Measurements from ENCODE around the gene OR8J3. TPM values are rescaled to one million over a fixed set of nuclear protein-coding genes. Genes with fewer than 3 reads are reported as not detected.

The OR8J3 gene
- total RNA-seq, 4 donors from 2014 or later, result not detected

DNA sequence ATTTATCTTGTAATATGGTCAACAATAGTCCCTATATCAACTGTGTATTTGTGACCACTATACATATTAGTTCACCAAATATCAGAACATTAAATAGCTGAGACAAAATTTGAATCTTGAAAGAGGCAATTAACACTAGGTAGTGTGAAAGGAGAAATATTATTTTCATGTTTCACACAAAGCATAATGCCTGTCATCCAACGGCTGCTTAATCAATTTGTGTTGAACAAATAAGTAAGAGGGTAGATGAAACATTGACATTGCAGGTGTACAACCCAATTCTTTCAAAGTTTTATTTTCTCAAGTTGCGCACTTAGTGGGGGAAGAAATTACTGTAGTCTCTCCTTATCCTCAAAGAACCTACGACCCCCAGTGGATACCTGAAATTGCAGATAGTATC is 50.3 kb downstream of the OR8J3 start:
- intact Hi-C loops (cut with DNase I; ENCODE audit: low total_unique reads) (no loop called here), in situ Hi-C loops (cut with MboI; ENCODE audit: low pct_ligation_motif_present in 1 of 4, low pct_unique_long_range_greater_than_20kb in 1 of 4, low sequenced_read_pairs in 3 of 4) (loop anchor here in 1 of 4 donors (10.0 kb wide), 1 partner anchor 55 kb away; no protein-coding TSS in a partner anchor)
- H3K27ac ChIP-seq, result no peak overlapping the region
- no peak for TF ChIP-seq POLR2AphosphoS5 (IDR thresholded peaks at IDR 0.05)
- TF ChIP-seq, protein P1, sequence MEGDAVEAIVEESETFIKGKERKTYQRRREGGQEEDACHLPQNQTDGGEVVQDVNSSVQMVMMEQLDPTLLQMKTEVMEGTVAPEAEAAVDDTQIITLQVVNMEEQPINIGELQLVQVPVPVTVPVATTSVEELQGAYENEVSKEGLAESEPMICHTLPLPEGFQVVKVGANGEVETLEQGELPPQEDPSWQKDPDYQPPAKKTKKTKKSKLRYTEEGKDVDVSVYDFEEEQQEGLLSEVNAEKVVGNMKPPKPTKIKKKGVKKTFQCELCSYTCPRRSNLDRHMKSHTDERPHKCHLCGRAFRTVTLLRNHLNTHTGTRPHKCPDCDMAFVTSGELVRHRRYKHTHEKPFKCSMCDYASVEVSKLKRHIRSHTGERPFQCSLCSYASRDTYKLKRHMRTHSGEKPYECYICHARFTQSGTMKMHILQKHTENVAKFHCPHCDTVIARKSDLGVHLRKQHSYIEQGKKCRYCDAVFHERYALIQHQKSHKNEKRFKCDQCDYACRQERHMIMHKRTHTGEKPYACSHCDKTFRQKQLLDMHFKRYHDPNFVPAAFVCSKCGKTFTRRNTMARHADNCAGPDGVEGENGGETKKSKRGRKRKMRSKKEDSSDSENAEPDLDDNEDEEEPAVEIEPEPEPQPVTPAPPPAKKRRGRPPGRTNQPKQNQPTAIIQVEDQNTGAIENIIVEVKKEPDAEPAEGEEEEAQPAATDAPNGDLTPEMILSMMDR (IDR thresholded peaks at IDR 0.05), result no peak
- TF ChIP-seq POLR2A (IDR thresholded peaks at IDR 0.05), result no peak
- no peak for TF ChIP-seq EP300 (IDR thresholded peaks at IDR 0.05; ENCODE audit: low read depth)
- no peaks in the 10 kb centered on the region for H3K27me3 ChIP-seq
- no peaks in the 10 kb centered on the region for H3K9me3 ChIP-seq
- no peak overlapping the region for H3K4me3 ChIP-seq
- H3K4me1 ChIP-seq, result no peaks in the 10 kb centered on the region
- no peak for DNase-seq
- no peaks in the 10 kb centered on the region for H3K36me3 ChIP-seq
- 43 to 64% methylated on average over 3 of the region's 3 CpGs for WGBS, 2 donors (ENCODE audit: low coverage in 1 of 2)

Small RNAs within 50 kb of the gene (small RNA-seq; reads per million reads assigned to genes)
- 0 reads per million in 4 donors for gene OR8I4P

Other genes starting within 250 kb of the OR8J3 start
- gene OR5W2, start 225.6 kb downstream of the OR8J3 start, total RNA-seq, result not detected
- not detected for gene OR5I1, start 203.8 kb downstream of the OR8J3 start, total RNA-seq
- gene OR10AG1, start 170.3 kb downstream of the OR8J3 start, total RNA-seq, result not detected
- gene OR5F1, start 145.6 kb downstream of the OR8J3 start, total RNA-seq, result not detected
- not detected for gene OR5AS1, start 112.5 kb downstream of the OR8J3 start, total RNA-seq
- gene OR8I2, start 46.9 kb downstream of the OR8J3 start, total RNA-seq, result not detected
- not detected for gene OR8H2, start 36.5 kb downstream of the OR8J3 start, total RNA-seq
- gene OR8H3, start 17.8 kb downstream of the OR8J3 start, total RNA-seq, result not detected
- gene OR8K5, start 20.1 kb upstream of the OR8J3 start, total RNA-seq, result not detected
- not detected for gene OR5J2, start 36.4 kb upstream of the OR8J3 start, total RNA-seq
- not detected for gene OR5T2, start 94.1 kb upstream of the OR8J3 start, total RNA-seq
- gene OR5T3, start 112.1 kb upstream of the OR8J3 start, total RNA-seq, result not detected
- not detected for gene OR5T1, start 134.0 kb upstream of the OR8J3 start, total RNA-seq
- not detected for gene OR8H1, start 152.1 kb upstream of the OR8J3 start, total RNA-seq
- not detected for gene OR8K3, start 174.9 kb upstream of the OR8J3 start, total RNA-seq
- not detected for gene OR8K1, start 205.8 kb upstream of the OR8J3 start, total RNA-seq
- not detected for gene OR8J1, start 214.1 kb upstream of the OR8J3 start, total RNA-seq
- gene OR8U1, start 235.4 kb upstream of the OR8J3 start, total RNA-seq, result not detected